Hematopoietic multipotent progenitor cell treated with erythropoietin and hydrocortisone succinate and interleukin-3 and kit ligand, for 6 days (in vitro differentiated cells): ENCODE results near the gene CRTC1.
A peak's percentile ranks its signal among the peaks of the same experiment; 100 is the strongest.
"Not testable (repeated sequence)": the region's sequence is repeated elsewhere in the genome, so short reads cannot be mapped to it uniquely, and the experiment has no call there.

Source experiments
- DNase-seq: peaks from one replicate; pipeline ENCODE4 v3.0.0-alpha.2; 2015

The CRTC1 gene

DNA sequence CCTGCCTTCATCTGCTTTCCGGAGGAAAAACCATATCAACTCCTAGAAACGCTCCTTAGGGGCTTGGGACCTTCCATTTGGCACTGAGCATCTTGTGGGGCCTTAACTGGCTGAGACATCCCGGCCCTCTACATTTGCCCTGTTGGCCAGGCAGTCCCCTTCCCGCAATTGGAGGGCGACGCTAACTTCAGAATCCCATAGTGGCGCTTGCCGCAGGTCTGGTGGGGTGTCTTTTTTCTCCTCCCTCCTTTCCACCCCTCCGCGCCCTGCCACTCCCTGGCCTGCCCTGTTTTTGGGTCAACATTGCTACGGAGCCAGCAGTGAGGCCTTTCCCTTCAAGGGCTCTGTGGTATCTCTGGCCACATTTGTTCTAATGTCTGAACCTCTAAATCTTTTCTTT, 13.6 kb upstream of the CRTC1 start:
- no peak for DNase-seq

DNA sequence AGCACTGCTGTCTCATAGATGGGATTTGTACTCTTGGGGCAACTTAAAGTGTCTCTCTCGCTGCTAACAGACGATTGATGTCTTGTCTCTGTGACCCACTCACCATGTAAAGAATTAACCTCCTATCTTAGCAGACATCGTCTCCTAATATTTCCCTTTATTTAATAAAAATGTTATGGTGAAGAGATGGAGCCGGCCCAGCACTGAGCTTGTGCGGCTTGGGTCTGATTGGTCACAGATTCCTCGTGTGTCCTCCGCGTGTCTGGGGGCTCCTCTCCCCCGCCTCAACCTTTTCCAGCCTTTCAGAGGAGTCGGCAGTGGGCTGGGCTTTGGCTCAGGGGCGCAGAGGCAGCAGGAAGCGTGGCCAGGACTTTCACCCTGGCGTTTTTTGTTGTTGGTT, 13.2 kb upstream of the CRTC1 start:
- DNase-seq: no peak

DNA sequence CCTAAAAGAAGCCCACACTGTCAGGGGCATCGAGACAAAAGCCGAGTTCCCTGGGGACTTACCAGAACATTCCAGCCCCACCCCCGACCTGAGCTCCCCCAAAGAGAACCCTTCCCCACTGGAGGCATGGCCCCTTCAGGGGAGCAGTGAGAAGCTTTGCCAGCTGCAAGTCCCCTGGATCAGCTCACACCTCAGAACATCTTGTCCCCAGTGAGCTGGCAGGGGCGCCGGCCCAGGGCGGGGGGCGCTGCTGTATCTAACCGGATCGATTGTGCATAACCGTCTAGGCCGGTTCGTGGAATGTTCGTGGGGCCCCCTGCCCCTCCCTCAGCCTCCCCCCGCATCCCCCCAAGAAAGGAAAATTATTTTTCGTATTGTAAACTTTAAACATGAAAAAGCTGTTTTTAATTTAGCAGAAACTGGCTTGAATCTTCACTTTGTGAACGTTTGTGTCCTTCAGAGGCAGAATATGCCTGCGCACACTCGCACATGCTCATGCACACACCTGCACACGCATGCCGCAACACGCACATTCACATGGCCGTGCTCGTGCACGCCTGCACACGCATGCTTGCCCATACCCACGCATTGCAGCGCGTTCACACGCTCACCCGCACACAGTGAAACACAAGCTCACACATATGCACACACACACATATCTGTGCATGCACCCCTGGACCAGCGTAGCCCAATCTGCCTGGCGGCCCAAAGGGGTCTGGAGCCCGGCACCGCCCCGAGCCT, 12.0 kb upstream of the CRTC1 start:
- no peak for DNase-seq

DNA sequence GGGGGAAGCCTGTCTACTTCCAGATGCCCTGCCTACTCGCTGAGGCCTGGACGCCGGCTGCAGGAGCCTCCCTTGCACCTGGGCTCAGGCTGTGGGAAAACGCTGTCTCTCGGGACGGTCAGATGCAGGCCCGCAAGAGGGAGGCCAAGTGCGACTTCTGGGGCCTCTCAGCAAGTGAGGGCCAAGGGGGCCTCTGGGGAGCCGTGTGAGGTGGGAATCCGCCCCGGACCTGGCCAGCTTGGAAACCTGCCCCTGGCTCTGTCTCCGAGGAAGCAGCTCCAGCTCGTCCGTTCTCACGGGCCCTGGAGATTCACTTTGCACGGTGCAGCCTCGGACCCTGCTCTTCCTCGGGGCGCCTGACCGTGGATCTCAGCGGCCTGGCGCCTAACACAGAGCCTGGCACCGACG, 11.4 kb upstream of the CRTC1 start:
- no peak for DNase-seq

DNA sequence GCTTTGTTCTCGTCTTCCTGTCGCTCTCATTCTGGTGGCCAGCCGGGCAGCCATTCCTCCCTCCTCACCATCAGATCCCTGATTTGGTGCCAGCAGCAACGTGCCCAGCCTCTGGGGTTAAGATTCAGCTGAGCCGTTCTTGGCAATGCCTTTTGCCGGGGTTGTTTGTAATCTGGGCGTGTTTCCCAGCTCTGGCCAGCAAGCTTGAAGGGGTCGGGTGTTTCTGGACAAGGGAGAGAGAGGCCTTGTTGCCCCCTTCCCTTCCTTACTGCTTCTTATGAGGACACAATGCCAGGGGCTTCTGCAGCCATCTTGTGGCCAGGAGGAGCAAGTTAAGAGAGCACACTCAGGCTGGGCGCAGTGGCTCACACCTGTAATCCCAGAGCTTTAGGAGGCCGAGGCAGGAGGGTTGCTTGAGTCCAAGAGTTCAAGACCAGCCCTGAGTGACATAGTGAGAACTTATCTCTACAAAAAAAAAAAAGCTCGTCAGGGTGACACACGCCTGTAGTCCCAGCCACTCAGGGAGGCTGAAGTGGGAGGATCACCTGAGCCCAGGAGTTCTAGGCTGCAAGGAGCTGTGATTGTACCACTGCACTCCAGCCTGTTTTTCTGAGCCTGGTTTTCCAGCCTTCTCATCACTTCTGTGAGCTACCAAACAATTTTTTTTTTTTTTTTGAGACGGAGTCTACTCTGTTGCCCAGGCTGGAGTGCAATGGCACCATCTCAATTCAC, 10.7 kb upstream of the CRTC1 start:
- no peak for DNase-seq

DNA sequence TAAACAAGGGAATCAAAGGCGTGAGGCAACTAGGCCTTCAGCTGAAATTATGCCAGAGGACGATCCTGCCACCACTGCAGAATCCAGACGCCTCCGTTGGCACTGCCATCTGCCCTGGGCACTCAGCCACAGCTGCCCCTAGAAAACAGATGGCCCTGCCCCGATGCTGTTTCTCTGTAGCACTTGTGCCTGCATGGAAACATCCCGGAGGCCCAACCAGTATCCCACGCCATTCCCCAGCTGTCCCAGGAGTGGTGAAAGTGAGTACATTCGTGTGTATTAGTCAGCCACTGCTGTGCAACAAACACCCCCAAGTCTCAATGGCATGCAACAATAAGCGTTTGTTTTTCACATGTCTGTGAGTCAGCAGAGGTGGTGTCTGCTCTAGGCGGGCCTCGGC, 8.9 kb upstream of the CRTC1 start:
- no peak for DNase-seq

DNA sequence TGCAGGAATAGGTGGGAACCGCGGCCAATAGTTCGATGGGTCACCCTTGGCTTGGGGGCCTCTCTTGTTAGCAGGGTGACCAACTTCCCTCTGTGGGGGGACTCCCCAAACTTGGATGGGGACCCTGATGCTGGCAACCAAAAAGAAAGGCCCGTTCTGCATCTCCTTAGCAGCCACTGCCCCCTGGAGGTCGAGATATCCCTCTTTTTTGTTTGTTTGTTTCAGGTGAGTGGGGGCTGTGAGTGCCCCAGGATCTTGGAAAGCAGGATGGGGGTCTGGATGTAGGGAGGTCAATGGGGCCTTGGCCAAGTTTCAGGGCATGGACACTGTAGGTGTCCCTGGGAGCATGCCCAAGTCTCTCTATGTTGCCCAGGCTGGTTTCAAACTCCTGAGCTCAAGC, 7.7 kb upstream of the CRTC1 start:
- peak; percentile 59 for DNase-seq

DNA sequence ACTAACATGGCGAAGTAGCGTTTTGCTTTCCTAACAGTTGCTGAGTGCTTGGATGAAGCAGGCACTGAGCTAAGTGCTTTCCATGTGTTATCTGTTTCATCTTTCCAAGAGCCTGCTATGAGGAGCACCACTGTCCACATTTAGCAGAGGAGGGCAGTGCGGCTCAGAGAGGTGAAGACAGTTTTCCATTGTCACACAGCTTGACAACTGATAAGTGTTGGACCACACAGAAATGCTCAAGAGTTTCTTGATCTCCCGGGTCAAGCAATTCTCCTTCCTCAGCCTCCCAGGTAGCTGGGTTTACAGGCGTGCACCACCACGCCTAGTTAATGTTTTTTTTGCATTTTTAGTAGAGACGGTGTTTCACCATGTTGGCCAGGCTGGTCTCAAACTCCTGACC, 6.8 kb upstream of the CRTC1 start:
- no peak for DNase-seq

DNA sequence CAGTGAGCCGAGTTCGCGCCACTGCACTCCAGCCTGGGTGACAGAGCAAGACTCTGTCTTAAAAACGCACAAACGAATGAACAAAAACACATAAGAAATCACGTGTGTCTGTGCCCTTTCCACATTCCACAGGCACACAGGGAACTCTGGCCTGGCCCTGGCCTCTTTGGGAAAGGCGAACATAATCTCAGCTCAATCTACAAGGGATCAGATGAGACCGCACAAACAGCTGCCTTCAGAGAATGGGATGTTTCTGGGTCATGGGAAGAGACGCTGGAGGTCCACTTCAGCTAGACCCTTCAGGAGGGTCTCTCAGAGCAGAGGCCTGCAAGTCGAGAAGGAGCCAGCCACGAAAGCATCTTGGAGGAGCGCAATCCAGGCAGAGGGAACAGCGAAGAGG, 6.3 kb upstream of the CRTC1 start:
- no peak for DNase-seq

DNA sequence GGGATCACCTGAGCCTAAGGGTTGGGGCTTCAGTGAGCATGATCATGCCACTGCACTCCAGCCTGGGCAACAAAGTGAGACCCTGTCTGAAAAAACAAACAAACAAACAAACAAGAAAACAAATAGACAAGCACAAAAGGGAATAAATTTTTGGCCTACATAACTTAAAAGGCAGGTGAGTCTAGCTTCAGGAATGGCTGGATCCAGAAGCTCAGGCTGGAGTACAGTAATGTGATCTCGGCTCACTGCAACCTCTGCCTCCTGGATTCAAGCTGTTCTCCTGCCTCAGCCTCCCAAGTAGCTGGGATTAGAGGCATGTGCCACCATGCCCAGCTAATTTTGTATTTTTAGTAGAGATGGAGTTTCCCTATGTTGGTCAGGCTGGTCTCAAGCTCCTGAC, 3.3 kb upstream of the CRTC1 start:
- not testable (repeated sequence) for DNase-seq

DNA sequence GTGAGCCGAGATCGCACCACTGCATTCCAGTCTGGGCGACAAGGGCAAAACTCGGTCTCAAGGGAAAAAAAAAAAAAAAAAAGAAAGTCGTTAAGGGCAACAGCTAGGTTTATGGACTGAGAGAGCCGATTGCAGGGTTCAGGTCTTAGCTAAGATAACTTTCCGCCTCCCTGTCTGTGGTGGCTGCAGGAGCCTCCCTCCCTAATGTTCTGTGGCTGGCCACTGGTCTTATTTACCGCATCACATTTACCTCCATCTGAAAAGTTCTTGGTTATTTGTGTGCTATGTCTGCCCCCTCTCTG, 722 bp upstream of the CRTC1 start:
- no peak for DNase-seq

DNA sequence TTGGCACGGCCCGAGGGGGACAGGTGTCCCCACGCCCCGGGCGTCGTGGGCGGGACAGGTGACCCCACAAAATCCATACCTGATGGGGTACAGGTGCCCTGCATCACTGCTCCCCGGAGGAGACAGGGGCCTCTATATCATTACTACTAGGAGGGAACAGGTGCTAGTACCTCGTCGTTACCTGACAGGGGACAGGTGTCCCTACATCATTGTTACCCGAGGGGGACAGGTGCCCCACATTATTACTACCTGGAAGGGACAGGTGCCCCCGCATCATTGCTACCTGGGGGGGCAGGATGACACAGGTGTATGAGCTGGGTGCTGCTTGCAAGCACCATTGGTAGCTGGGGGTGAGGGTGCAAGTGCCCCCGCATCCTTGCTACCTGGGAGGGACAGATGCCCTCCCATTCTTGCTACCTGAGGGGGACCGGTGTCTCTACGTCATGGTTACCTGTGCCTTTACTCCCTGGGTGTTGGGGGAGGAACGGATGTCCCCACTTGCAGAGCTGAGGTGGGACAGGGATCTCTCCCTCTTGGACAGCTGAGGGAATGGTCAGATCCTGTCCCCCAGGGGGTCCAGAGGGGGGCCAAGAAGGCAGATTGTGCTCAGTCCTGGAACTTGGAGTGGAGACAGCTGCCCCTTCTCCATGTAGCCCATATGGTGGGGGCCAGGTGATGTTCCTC, 620 bp downstream of the CRTC1 start:
- no peak for DNase-seq

DNA sequence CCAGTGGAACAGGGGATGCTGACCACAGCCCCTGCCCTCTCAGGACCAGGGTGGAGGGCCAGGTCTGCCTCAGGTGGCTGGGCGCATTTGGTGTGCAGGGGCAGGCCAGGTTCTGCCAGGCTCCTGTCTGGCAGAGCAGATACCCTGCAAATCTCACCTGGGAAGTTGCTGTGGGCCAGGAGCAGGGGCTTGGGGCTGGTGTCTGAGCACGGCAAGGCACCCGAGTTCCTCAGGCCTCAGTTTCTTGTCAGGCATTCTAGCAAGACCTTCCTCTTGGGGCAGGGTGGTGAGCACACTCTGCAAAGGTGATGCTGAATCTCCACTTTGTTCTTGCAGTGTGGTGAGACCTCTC, 1.1 kb downstream of the CRTC1 start:
- DNase-seq: no peak

DNA sequence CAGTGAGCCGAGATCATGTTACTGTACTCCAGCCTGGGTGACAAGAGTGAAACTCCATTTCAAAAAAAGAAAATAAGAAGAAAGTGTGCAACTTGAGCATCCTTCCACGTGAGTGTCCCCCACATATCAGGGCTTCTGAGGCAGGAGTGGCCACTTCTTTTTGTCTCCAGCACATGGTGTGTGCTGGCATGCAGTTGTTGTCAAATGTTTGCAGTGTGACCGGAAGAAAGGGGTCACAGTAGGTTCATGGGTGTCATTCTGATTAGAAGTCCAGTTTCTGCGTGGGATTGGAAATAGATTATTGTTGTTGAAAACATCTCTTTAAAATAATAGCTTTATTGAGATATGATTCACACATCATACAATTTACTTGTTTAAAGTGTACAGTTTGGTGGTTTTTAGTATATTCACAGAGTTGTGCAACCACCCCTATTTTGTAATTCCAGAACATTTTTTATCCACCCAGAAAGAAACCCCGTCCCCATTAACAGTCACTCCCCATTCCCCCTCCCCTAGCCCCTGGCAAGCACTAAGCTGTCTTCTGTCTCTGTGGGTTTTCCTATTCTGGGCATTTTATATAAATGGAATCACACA, 2.2 kb downstream of the CRTC1 start:
- DNase-seq: no peak

DNA sequence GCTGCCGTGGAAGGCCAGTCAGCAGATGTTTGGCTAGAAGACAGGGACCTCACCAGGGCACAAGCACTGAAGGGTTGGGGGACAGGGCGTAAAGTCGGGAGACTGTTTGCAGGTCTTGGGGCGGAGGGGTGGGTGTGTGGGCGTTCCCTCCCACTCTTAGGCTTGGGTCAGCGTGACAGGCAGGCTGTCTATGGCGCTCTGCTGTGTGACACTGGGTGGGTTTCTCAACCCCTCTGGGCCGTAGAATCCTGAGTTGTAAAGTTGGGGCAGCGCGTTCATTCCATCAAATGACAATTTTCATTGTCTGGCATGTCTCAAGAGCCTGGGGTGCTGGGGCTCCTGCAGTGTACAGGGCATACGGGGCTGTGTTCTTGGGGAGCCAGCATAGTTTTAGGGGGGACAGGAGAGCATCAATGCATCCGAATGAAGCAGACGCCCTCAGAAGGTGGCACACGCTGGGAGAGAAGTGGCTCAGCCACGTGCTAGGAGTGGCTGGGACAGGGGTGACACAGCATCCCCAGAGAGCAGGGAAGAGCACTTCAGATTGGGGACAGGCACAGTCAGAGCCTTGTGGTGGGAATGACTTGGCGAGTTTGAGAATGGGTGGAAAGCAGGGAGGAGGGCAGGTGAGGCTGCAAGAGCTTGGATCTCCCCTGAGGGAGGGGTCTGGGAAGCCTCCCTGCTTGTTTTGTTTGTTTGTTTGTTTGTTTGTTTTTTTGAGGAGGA, 4.4 kb downstream of the CRTC1 start:
- no peak for DNase-seq

DNA sequence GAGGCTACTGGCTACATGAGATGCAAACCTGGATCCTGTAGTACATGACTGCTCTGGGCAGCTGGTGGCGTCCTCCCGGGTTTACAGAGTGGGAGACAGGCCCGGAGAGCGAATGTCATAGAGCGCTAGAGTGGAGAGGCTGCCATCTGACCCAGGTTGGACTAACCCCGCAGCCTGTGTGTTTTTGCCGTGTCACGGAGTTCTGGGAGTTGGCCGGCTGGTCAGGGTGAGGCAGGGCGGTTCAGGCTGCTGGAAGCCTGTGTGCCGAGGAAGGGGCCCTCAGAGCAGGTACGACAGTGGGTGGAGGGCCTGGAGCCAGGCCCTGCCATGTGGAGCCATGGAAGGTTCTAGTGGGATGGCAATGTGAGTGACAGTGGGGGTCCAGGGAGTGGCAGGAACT, 12.5 kb downstream of the CRTC1 start:
- DNase-seq: no peak

DNA sequence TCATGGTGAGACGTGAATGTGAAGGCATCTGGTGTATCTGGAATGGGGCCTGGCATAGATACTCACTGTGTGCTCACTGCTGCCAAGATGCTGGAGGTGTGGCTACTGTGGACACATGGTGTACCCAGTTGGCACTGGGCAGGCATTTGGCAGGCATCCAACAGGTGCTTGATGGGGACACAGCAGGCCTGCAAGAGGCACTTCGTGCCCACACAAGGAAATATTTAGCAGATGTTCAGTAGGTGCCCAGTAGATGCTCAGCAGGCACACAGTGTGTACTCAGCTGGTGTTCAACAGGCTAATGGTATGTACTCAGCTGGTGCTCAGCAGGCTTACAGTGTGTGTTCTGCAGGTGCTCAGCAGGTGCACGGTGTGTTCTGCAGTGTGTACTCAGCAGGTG, 14.2 kb downstream of the CRTC1 start:
- DNase-seq: no peak

DNA sequence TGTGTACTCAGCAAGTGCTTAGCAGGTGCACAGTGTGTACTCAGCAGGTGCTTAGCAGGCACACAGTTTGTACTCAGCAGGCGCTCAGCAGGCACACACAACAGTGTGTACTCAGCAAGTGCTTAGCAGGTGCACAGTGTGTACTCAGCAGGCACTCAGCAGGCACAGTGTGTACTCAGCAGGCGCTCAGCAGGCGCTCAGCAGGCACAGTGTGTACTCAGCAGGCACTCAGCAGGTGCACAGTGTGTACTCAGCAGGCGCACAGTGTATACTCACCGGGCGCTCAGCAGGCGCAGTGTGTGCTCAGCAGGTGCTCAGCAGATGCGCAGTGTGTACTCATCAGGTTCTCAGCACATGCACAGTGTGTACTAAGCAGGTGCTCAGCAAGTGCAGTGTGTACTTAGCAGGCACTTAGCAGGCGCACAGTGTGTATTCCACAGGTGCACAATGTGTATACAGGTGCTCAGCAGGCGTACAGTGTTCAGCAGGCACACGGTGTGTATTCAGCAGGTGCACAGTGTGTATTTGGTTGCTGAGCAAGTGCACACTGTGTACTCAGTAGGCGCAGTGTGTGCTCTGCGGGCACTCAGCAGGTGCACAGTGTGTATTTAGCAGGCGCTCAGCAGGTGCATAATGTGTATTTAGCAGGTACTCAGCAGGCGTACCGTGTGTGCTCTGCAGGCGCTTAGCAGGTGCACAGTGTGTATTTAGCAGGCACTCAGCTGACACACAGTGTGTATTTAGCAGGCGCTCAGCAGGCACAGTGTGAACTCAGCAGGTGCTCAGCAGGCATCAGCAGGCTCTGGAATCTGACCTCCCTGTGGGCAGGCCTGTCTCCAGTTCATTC, 15.1 kb downstream of the CRTC1 start:
- DNase-seq: no peak

DNA sequence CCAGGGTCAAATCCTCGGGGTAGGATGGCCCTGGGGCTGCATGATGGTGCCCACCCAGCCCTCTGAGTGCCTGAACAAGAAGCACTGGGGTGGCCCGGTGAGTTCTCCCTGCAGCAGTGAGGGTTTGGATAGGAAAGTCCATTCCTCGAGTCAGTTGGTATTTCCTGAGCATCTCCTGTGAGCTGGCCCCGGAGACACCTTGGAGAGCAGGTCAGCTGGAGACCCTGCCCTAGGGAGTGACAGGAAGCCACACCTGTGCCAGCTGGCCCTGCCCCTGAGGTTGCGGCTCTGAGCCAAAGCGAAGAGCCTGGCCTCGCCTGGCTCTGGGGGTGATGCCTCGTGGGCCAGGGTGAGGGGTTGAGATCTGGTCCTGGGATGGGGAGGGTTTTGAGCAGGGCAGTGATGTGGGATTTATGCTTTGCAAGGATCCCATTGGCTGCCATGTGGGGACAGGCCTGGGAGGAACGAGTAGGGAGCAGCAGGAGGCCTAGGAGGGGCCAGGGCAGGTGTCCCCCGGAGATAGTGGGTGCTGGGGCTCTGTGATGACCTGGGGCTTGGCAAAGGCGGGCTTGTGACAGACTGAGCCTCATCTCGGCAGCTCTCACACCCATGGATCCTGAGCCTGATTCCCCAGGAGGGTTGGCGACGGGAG, 16.0 kb downstream of the CRTC1 start:
- no peak for DNase-seq

DNA sequence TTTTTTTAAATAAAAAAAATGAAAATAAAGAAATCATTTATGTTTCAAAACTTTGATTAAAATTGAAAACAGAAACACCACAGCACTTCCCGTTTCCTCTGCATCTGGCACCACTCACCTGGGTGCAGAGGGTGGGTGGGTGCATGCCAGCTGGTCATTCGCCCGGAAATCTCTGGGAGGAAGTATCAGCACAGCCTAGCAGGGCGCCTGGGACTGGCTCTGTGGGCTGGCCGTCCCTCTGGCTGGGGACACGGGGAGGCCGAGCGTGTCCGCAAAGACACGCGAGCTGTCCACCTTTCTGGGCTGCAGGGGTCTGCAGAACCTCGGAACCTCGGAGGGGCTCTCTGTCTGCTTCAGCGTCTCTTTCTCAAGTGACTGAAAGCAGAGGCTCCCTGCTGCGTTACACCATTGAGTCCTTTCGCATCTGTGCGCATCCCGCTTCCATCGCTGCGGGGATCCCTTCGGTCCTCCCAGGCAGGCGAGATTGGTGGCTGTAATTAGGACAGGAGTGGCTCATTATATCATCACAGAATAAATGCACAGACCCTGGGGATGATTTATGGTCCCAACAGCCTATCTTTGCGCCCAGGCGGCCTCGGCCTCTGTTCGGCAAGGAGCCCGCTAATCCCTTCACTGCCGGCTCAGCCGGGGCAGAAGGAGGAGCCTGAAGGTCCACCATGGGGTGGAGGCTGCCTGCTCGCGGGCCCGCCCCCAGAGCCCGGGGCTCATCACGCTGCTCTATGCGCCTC, 17.2 kb downstream of the CRTC1 start:
- peak; percentile 86 for DNase-seq

DNA sequence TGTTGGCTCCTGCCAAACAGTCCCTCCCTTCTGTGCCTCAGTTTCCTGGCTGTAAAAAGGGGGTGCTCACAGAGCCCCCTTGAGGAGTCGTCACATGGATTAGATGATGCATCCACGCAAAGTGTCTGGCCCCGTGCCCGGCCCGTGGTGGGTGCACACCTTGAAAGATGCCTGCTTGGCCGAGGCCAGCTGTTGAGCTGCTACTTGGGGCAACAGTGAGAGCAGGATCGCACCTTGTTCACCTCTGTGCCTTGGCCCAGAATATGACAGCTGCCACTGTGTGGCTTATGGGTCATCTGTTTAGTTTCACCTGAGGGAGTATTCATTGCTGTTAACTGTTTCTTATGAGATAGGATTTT, 17.7 kb downstream of the CRTC1 start:
- no peak for DNase-seq
